HL-60/S4 (cell line): ENCODE data around the gene MPG.
"Not testable (repeated sequence)": the region's sequence is repeated elsewhere in the genome, so short reads cannot be mapped to it uniquely, and the experiment has no call there.

Experiments used
- in situ Hi-C: fragments of 300-500 bp; cut with MboI; formaldehyde crosslinking; loops from 2 replicates; pipeline ENCODE4 v1.14.3; 2022; ENCODE audit warnings: low sequenced_read_pairs

The MPG gene

DNA sequence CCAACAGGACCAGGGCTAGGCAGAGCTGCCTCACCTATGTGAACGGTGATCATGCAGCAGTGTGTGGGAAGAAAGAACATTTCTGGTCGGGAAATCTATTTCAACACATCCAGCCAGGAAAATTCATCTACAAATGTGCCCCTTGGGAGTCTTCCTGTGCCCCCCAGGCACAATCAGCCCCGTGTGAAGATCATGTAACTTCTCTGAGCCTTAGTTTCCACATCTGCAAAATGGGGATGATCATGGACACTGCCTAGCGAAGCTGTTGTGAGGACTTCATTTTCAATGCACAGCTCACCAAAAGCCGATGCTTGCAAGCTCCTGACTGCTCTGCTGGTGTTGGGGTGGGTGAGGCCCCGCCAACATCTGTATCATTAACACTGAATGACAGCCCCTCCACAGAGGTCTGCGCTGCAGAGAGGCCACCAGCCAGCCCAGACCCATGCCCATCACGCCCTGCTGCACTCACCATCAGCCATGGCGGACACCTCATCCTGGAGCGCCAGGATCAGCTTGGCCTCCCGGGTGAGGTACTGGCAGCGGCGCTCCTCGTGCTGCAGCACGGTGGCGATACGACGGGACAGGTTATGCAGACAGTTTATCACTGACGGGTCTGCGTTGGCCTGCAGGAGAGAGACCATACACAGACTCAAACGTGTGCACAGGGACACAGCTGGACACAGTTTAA is 34.3 kb downstream of the MPG start:
- in situ Hi-C loops, result no loop called here

DNA sequence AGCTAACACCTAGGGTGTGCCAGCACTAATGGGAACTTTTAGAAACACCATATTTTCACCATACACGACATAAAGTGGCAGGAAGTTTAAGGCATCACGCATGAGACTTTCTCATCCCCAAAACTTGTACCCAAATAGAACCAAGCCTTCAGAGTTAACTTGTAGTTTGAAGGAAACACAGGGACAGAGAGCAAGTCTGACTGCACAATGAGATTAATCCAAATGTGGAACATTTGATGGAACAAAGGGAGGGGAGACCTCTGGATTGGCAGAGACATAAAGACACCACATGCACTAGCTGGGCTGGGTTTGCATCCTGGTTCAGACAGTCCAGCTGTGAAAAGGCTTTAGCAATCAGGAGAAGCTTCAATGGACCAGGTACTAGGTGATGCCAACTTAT is 36.3 kb downstream of the MPG start:
- in situ Hi-C loops, result no loop called here

DNA sequence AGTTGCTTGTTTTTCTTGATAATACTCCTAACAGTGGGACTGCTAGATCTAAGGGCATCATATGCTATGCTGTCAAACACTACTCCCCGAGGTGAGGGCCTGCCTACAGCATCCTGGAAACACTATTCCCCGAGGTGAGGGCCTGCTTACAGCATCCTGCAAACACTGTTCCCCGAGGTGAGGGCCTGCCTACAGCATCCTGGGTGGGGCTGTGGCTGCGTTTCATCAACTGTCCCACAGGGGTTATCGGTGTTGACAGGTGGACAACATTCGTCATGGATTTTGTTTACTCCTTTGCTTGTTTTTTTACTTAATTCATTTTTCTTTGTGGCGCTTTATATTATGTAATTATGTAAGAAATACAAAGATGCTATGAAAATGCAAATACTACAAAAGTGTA is 38.0 kb downstream of the MPG start:
- in situ Hi-C loops, result loop anchor here (5.0 kb wide), 1 partner anchor 66 kb away; the partner anchor contains the start of gene HBQ1

DNA sequence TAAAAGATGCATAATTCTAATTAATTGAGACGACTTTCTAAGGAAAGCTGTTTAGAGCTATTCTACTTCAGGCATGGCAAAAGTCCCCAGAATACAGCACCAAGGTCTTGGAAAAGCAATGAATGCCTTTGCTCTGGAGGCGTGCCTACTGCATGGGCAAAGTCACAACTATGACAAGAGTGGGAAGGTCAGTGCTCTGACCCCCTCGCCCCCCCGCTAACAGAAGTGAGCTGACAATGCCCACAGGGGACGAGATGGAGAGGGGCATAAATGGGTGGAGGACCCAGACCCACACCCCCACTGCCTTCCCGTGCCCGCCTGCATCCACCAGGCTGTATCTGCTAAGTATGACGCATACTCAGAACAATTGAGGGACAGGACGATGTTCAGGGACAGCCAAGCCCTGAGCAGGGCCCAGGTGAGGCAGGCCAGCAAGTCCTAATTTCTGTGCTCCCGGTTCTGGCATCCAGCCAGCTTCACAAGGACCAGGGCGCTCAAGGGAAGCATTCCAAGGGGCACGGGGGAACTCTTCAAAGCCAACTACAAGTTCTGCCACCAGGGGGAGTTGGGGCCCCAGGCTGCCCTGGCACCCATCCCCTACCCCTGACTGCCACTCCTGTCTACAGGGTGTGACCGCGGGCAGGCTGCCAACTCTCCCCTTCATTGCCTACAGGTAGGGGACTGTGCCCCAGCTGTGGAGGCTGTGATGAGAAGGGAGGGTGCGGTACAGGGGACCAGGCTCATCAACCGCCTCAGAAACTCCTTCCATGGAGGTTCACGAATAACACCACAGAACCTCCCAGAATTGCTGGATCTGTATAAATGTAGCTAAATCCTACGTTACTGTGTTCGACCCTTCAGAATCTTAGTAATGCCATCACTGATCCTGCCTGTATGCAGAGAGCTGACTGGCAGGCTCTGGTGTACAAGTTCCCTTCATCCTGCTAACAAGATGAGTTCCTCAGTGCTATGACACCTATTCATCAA is 39.6 kb downstream of the MPG start:
- in situ Hi-C loops, result loop anchor here (5.0 kb wide), 1 partner anchor 65 kb away; the partner anchor contains the start of gene HBQ1

DNA sequence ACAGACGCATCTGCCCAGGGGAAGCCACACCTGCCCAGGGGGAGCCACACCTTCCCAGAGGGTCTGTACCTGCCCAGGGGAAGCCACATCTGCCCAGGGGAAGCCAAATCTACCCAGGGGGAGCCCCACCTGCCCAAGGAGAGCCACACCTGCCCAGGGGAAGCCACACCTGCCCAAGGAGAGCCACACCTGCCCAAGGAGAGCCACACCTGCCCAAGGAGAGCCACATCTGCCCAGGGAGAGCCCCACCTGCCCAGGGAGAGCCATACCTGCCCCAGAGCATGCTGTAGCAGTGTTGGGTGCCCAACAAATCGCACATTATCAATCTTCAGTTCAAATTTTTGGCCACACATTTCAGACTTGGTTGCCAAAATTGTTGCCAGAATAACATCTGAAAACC is 40.8 kb downstream of the MPG start:
- in situ Hi-C loops, result loop anchor here (5.0 kb wide), 1 partner anchor 63 kb away; the partner anchor contains the start of gene HBQ1

DNA sequence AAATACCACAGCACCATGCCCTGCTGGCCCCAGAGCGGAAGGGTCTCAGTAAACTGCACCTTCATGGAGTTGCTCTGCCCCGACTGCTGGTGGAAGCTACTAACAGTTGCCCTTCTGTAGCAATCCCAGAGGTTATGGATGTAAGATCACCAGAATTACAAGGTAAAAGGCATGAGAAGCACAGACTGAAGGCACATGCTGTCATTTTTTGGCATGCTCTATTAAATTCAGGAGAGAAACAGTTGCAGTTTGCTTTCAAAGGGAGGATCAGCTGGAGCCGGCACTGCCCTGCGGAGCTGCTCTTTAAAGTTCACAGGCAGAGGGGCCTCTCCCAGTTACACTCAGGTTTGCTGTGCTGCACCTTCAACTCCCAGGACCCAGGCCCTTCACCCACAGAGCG is 41.3 kb downstream of the MPG start:
- in situ Hi-C loops, result loop anchor here (5.0 kb wide), 1 partner anchor 63 kb away; the partner anchor contains the start of gene HBQ1

DNA sequence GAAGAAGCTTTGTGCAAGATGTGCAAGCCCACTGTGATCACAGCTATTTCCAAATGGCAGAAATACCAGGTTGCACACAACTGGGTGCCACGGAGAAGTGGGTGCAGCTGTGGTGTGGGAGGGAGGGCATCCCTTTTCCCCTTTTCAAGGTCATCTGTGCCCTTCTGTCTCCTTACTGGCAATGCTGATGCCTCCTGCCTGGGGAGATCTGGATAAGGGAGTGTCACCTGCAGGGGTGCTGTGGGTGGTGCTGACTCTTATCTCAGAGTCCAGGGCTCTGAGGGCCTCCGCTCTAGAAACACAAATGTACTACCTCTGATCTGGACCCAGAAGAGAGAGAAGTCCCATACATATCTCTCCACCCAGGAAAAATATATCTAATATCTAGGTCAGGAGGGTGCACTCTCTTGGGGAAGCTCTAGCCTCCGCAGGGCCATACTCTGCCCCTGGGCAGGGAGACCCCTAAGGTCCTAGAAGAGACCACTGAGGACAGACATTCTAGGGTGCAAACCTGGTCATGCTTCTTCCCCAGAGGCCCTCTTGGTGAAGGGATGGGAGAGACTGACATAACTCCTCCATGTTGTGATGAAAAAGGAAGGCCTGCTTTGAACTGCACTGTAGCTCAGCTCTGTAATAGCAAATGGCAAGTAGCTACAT is 41.9 kb downstream of the MPG start:
- in situ Hi-C loops, result loop anchor here (5.0 kb wide), 1 partner anchor 62 kb away; the partner anchor contains the start of gene HBQ1

DNA sequence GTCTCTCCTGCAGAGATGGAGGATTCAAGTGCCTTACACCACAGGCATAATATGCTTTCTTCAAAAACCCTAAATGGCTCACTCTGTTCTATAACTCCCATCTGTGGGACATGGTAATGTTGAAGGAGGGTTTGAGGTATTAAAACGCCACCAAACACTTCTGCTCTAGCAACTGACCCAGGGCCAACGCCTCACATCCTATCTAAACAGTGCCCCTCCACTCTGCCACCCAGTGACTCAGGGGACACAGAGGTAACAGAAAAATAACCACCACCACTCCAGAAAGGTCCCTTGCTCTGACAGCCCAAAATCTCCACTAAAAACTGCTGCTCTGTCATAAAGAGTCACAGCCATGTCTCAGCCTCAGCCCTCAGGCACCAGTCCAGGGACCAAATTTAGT is 42.7 kb downstream of the MPG start:
- in situ Hi-C loops, result no loop called here

- in situ Hi-C loops, result no loop called here
Observed at GRCh38 chr16:122361-122760, 44.3 kb downstream of the MPG start.

GRCh38 chr16:123558-124350 is 45.7 kb downstream of the MPG start:
- in situ Hi-C loops, result not testable (repeated sequence)

DNA sequence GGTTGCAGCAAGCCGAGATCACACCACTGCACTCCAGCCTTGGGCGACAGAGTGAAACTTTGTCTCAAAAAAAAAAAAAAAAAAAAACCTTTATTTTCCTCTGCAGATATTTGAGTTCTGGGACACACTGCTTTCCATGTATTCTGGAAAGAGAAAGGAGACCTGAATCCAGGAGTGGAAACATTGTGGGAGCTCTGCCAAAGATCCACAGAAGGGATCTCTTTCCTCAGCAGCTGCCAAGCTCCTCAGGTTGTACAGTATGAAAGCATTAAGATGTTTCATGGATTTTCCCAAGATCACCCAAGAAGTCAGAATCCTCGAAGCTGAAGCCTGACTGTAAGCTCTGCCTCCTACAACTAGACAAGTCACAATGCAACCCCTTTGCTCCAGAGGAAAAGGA is 47.0 kb downstream of the MPG start:
- in situ Hi-C loops, result no loop called here

- in situ Hi-C loops, result no loop called here
Observed at GRCh38 chr16:129075-129474, 51.0 kb downstream of the MPG start.

DNA sequence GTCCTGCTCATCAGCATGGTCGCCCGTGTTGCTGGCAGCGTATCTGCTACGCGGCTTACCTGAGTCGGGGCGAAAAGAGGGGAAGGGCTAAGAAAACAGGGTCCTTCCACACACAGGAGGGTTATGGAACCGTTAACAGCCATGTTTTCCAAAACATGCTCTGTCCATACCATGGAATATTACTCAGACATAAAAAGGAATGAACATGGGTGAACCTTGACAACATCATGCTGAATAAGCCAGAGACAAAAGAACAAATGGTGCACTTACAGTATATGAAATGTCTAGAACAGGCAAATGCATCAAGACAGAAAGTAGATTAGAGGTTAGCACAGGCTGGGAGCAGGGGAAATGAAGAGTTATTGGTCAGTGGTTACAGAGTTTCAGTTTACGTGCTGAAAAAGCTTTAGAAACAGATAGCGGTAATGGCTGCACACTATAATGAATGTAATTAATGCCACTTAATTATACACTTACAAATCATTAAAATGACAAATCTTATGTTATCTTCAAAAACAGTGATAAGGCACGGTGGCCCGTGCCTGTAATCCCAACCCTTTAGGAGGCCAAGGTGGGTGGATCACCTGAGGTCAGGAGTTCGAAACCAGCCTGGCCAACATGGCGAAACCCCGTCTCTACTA is 52.6 kb downstream of the MPG start:
- in situ Hi-C loops, result no loop called here

DNA sequence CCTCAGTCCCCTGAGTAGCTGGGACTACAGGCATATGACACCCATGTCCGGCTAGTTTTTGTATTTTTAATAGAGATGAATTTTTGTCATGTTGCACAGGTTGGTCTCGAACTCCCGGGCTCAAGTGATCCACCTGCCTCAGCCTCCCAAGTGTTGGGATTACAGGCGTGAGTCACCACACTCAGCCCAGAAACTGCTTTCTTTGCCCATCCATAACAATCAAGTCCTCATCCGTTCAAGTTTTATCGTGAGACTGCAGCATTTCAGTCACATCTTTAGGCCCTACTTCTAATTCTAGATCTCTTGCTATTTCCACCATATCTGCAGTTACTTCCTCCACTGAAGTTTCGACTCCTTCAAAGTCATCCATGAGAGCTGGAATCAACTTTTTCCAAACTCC is 54.1 kb downstream of the MPG start:
- in situ Hi-C loops, result no loop called here

DNA sequence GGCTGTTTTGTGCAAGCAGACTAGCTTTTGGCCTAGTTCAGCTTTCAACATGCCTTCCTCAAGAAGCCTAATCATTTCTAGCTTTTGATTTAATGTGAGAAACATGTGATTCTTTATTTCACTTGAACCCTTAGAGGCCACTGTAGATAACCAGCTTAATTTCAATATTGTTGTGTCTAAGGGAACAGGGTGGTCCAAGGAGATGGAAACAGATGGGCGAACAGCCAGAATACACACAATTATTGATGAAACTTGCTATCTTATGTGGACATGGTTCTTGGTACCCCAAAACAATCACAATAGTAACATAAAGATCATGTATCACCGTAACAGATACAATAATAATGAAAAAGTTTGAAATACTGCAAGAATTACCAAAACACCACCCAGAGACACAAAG is 55.7 kb downstream of the MPG start:
- in situ Hi-C loops, result no loop called here
